HG02970 (cell line): ENCODE data around the gene PPP1R14C.
"Not testable (repeated sequence)": the region's sequence is repeated elsewhere in the genome, so short reads cannot be mapped to it uniquely, and the experiment has no call there.

Source experiments
- ATAC-seq: cut with Tn5 transposase; IDR thresholded peaks from one replicate; pipeline ENCODE4 v1.9.1; 2021; ENCODE audit warnings: mild to moderate bottlenecking, moderate library complexity, moderate number of reproducible peaks; ENCODE audit not compliant: unreplicated experiment, low FRiP score

PPP1R14C gene

GRCh38 chr6:150187433-150187832 lies 44.6 kb downstream of the PPP1R14C start:
- ATAC-seq = not testable (repeated sequence)

GRCh38 chr6:150189122-150189521 lies 46.3 kb downstream of the PPP1R14C start:
- ATAC-seq = no peak

GRCh38 chr6:150191809-150192208 lies 49.0 kb downstream of the PPP1R14C start:
- ATAC-seq = no peak

GRCh38 chr6:150194195-150194594 lies 51.4 kb downstream of the PPP1R14C start:
- ATAC-seq = no peak

- ATAC-seq = no peak
Measured at GRCh38 chr6:150195996-150196417, 53.2 kb downstream of the PPP1R14C start.

GRCh38 chr6:150196942-150197745 lies 54.3 kb downstream of the PPP1R14C start:
- no peak for ATAC-seq

GRCh38 chr6:150198532-150198931 lies 55.7 kb downstream of the PPP1R14C start:
- ATAC-seq = no peak

GRCh38 chr6:150199241-150199640 lies 56.4 kb downstream of the PPP1R14C start:
- no peak for ATAC-seq

GRCh38 chr6:150200428-150201100 lies 57.7 kb downstream of the PPP1R14C start:
- ATAC-seq = no peak

- no peak for ATAC-seq
Measured at GRCh38 chr6:150201285-150201684, 58.4 kb downstream of the PPP1R14C start.

- no peak for ATAC-seq
Measured at GRCh38 chr6:150201772-150202329, 59.0 kb downstream of the PPP1R14C start.

GRCh38 chr6:150202404-150202803 lies 59.6 kb downstream of the PPP1R14C start:
- ATAC-seq = no peak

GRCh38 chr6:150202934-150203333 lies 60.1 kb downstream of the PPP1R14C start:
- no peak for ATAC-seq

- no peak for ATAC-seq
Measured at GRCh38 chr6:150203378-150203777, 60.5 kb downstream of the PPP1R14C start.

- no peak for ATAC-seq
Measured at GRCh38 chr6:150203871-150204545, 61.2 kb downstream of the PPP1R14C start.

GRCh38 chr6:150204705-150205472 lies 62.0 kb downstream of the PPP1R14C start:
- ATAC-seq = no peak

- ATAC-seq = no peak
Measured at GRCh38 chr6:150207931-150208570, 65.2 kb downstream of the PPP1R14C start.

- no peak for ATAC-seq
Measured at GRCh38 chr6:150208611-150209352, 65.9 kb downstream of the PPP1R14C start.

- ATAC-seq = no peak
Measured at GRCh38 chr6:150209415-150209814, 66.6 kb downstream of the PPP1R14C start.
